HEK293 (cell line): ENCODE results near the gene ID1.

ENCODE experiments used
- CTCF ChIA-PET: fragments of 350-600 bp; formaldehyde crosslinking; extraction: SDS; loops from one replicate; lab custom pipeline; 2021; ENCODE audit warnings: antibody characterized with exemption; lab: Yijun Ruan, JAX
- POLR2A ChIA-PET: fragments of 300-600 bp; formaldehyde crosslinking; extraction: SDS; loops from one replicate; lab custom pipeline; 2020; ENCODE audit warnings: antibody characterized with exemption, inconsistent platforms; lab: Yijun Ruan, JAX
- H3K27ac ChIP-seq: fragments of 200-500 bp; sonication (Bioruptor generic); 2 replicates; pipeline ENCODE4 v1.5.1; 2014; ENCODE audit warnings: low read depth, low read length, control low read depth, inconsistent platforms; ENCODE audit errors: extremely low read depth
- H3K36me3 ChIP-seq, 2 experiments: fragments of 200-500 bp in 1 of 2; sonication (Bioruptor generic) in 1 of 2; 1 replicate in 1 of 2; 2 replicates in 1 of 2; pipeline ENCODE4 v1.5.1; 2014 to 2017; ENCODE audit warnings: inconsistent platforms in 2 of 2, low read length in 2 of 2; ENCODE audit not compliant: control insufficient read depth in 2 of 2, insufficient read depth in 1 of 2
- H3K4me1 ChIP-seq: fragments of 200-500 bp; sonication (Bioruptor generic); 2 replicates; pipeline ENCODE4 v1.5.1; 2014; ENCODE audit warnings: mild to moderate bottlenecking, low read length, inconsistent platforms; ENCODE audit not compliant: control insufficient read depth, insufficient read depth
- H3K4me3 ChIP-seq: 2 replicates; pipeline ENCODE4 v1.5.1; 2011; ENCODE audit warnings: low read depth, mild to moderate bottlenecking, control low read depth, low read length, moderate library complexity
- H3K9me3 ChIP-seq: fragments of 200-500 bp; sonication (Bioruptor generic); 2 replicates; pipeline ENCODE4 v1.5.1; 2014; ENCODE audit warnings: low read depth, low read length, inconsistent platforms; ENCODE audit not compliant: control insufficient read depth, insufficient read depth
- BCL11B ChIP-seq: fragments of 450-650 bp; formaldehyde crosslinking; IDR thresholded peaks from 2 replicates; pipeline ENCODE4 v1.5.1; 2016; ENCODE audit warnings: low read depth, missing biosample characterization, missing genetic modification characterization
- ELK4 ChIP-seq: IDR thresholded peaks from 2 replicates; pipeline ENCODE4 v1.6.1; 2011; ENCODE audit warnings: mild to moderate bottlenecking, low read depth, low read length, borderline replicate concordance
- KLF16 ChIP-seq: fragments of 450-650 bp; formaldehyde crosslinking; IDR thresholded peaks from 2 replicates; pipeline ENCODE4 v1.5.1; 2017; ENCODE audit warnings: missing biosample characterization, missing genetic modification characterization
- KLF8 ChIP-seq: fragments of 450-650 bp; formaldehyde crosslinking; IDR thresholded peaks from 2 replicates; pipeline ENCODE4 v1.5.1; 2016; ENCODE audit warnings: missing biosample characterization, missing genetic modification characterization
- SALL2 ChIP-seq: fragments of 450-650 bp; formaldehyde crosslinking; IDR thresholded peaks from 2 replicates; pipeline ENCODE4 v1.5.0; 2017; ENCODE audit warnings: missing biosample characterization, mild to moderate bottlenecking, missing genetic modification characterization, borderline replicate concordance
- SP7 ChIP-seq: fragments of 450-650 bp; formaldehyde crosslinking; IDR thresholded peaks from 2 replicates; pipeline ENCODE4 v1.5.1; 2016; ENCODE audit warnings: missing biosample characterization, missing genetic modification characterization
- WT1 ChIP-seq: fragments of 450-650 bp; formaldehyde crosslinking; IDR thresholded peaks from 2 replicates; pipeline ENCODE4 v1.5.1; 2016; ENCODE audit warnings: missing biosample characterization, missing genetic modification characterization
- ZBTB7A ChIP-seq: fragments of 450-650 bp; formaldehyde crosslinking; IDR thresholded peaks from 2 replicates; pipeline ENCODE4 v1.5.1; 2016; ENCODE audit warnings: low read depth, missing biosample characterization, missing genetic modification characterization
- ZEB2 ChIP-seq: fragments of 450-650 bp; formaldehyde crosslinking; IDR thresholded peaks from 2 replicates; pipeline ENCODE4 v1.5.1; 2016; ENCODE audit warnings: missing biosample characterization, missing genetic modification characterization
- ZFHX2 ChIP-seq: fragments of 450-650 bp; formaldehyde crosslinking; conservative IDR thresholded peaks from 2 replicates; pipeline ENCODE4 v1.5.1; 2016; ENCODE audit warnings: missing biosample characterization, missing genetic modification characterization
- ZFP3 ChIP-seq: fragments of 450-650 bp; formaldehyde crosslinking; IDR thresholded peaks from 2 replicates; pipeline ENCODE4 v1.5.1; 2016; ENCODE audit warnings: low read depth, missing biosample characterization, missing genetic modification characterization
- ZNF121 ChIP-seq: fragments of 450-650 bp; formaldehyde crosslinking; IDR thresholded peaks from 2 replicates; pipeline ENCODE4 v1.5.1; 2016; ENCODE audit warnings: missing biosample characterization, missing genetic modification characterization
- ZNF132 ChIP-seq: fragments of 450-650 bp; formaldehyde crosslinking; IDR thresholded peaks from 2 replicates; pipeline ENCODE4 v1.5.1; 2017; ENCODE audit warnings: missing biosample characterization, missing genetic modification characterization, borderline replicate concordance
- ZNF19 ChIP-seq: fragments of 450-650 bp; formaldehyde crosslinking; IDR thresholded peaks from 2 replicates; pipeline ENCODE4; 2016; ENCODE audit warnings: missing biosample characterization, missing genetic modification characterization, low read depth
- ZNF211 ChIP-seq: fragments of 450-650 bp; formaldehyde crosslinking; IDR thresholded peaks from 2 replicates; pipeline ENCODE4 v1.5.1; 2016; ENCODE audit warnings: low read depth, missing biosample characterization, missing genetic modification characterization
- ZNF311 ChIP-seq: fragments of 450-650 bp; formaldehyde crosslinking; IDR thresholded peaks from 2 replicates; pipeline ENCODE4 v1.5.1; 2017; ENCODE audit warnings: missing biosample characterization, missing genetic modification characterization, borderline replicate concordance
- ZNF335 ChIP-seq: fragments of 450-650 bp; formaldehyde crosslinking; conservative IDR thresholded peaks from 2 replicates; pipeline ENCODE4 v1.5.1; 2016; ENCODE audit warnings: missing biosample characterization, missing genetic modification characterization
- ZNF350 ChIP-seq: fragments of 450-650 bp; formaldehyde crosslinking; IDR thresholded peaks from 2 replicates; pipeline ENCODE4 v1.5.0; 2017; ENCODE audit warnings: missing biosample characterization, mild to moderate bottlenecking, missing genetic modification characterization
- ZNF391 ChIP-seq: fragments of 450-650 bp; formaldehyde crosslinking; IDR thresholded peaks from 2 replicates; pipeline ENCODE4 v1.5.1; 2016; ENCODE audit warnings: low read depth, missing biosample characterization, missing genetic modification characterization, borderline replicate concordance
- ZNF449 ChIP-seq: fragments of 450-650 bp; formaldehyde crosslinking; IDR thresholded peaks from 2 replicates; pipeline ENCODE4 v1.5.1; 2017; ENCODE audit warnings: missing biosample characterization, mild to moderate bottlenecking, missing genetic modification characterization, moderate library complexity
- ZNF518A ChIP-seq: fragments of 450-650 bp; formaldehyde crosslinking; conservative IDR thresholded peaks from 2 replicates; pipeline ENCODE4 v1.5.1; 2016; ENCODE audit warnings: low read depth, missing biosample characterization, missing genetic modification characterization
- ZNF521 ChIP-seq: fragments of 450-650 bp; formaldehyde crosslinking; IDR thresholded peaks from 2 replicates; pipeline ENCODE4 v1.5.1; 2017; ENCODE audit warnings: missing biosample characterization, mild to moderate bottlenecking, missing genetic modification characterization
- ZNF558 ChIP-seq: fragments of 450-650 bp; formaldehyde crosslinking; IDR thresholded peaks from 2 replicates; pipeline ENCODE4 v1.5.1; 2016; ENCODE audit warnings: missing biosample characterization, missing genetic modification characterization
- ZNF560 ChIP-seq: fragments of 450-650 bp; formaldehyde crosslinking; IDR thresholded peaks from 2 replicates; pipeline ENCODE4 v1.5.1; 2017; ENCODE audit warnings: missing biosample characterization, missing genetic modification characterization, borderline replicate concordance
- ZNF624 ChIP-seq: fragments of 450-650 bp; formaldehyde crosslinking; IDR thresholded peaks from 2 replicates; pipeline ENCODE4 v1.5.1; 2017; ENCODE audit warnings: missing biosample characterization, missing genetic modification characterization
- ZNF701 ChIP-seq: fragments of 450-650 bp; formaldehyde crosslinking; IDR thresholded peaks from 2 replicates; pipeline ENCODE4 v1.5.1; 2016; ENCODE audit warnings: missing biosample characterization, missing genetic modification characterization
- ZNF785 ChIP-seq: fragments of 450-650 bp; formaldehyde crosslinking; IDR thresholded peaks from 2 replicates; pipeline ENCODE4 v1.5.1; 2016; ENCODE audit warnings: missing biosample characterization, missing genetic modification characterization
- ZSCAN23 ChIP-seq: fragments of 450-650 bp; formaldehyde crosslinking; IDR thresholded peaks from 2 replicates; pipeline ENCODE4 v1.5.1; 2016; ENCODE audit warnings: missing biosample characterization, missing genetic modification characterization

Gene ID1

GRCh38 chr20:31638317-31638716 lies 33.2 kb downstream of the ID1 start:
- ChIA-PET POLR2A (no interaction called here), CTCF (interaction anchor here (1.1 to 2.2 kb wide), 3 partner anchors 9 to 85 kb away, joined by 3 to 8 read pairs (median 4); no protein-coding TSS in a partner anchor)
- TF ChIP-seq SP7 (tag by site-specific recombination) (no peak), ZBTB7A (no peak), ZNF311 (tag by site-specific recombination) (no peak), ZNF19 (tag by site-specific recombination) (no peak), KLF16 (tag by site-specific recombination) (no peak), SALL2 (no peak), ZSCAN23 (tag by site-specific recombination) (no peak), ZNF785 (tag by site-specific recombination) (no peak), ZNF350 (tag by site-specific recombination) (no peak), BCL11B (no peak), ZNF132 (no peak), ZNF335 (tag by site-specific recombination) (no peak), ZNF211 (tag by site-specific recombination) (no peak), ZNF701 (no peak), ZNF121 (tag by site-specific recombination) (no peak), ZEB2 (tag by site-specific recombination) (no peak)
- no peak overlapping the region for H3K27ac ChIP-seq
- no peaks in the 10 kb centered on the region for H3K36me3 ChIP-seq
- H3K4me1 ChIP-seq: no peaks in the 10 kb centered on the region
- no peak overlapping the region for H3K4me3 ChIP-seq
- H3K9me3 ChIP-seq: no peaks in the 10 kb centered on the region

- ChIA-PET CTCF (interaction anchor here (0.7 to 2.4 kb wide), 5 partner anchors 10 to 107 kb away, joined by 3 to 8 read pairs (median 4); no protein-coding TSS in a partner anchor), POLR2A (interaction anchor here (0.6 kb wide), 1 partner anchor 18 kb away, joined by 3 read pairs; no protein-coding TSS in a partner anchor)
- H3K4me1 ChIP-seq: no peaks in the 10 kb centered on the region
- no peak overlapping the region for H3K27ac ChIP-seq
- TF ChIP-seq ZNF391 (no peak), KLF8 (tag by site-specific recombination) (no peak), WT1 (tag by site-specific recombination) (no peak), ELK4 (no peak), ZNF19 (tag by site-specific recombination) (no peak), ZNF558 (tag by site-specific recombination) (no peak), ZNF624 (tag by site-specific recombination) (no peak), ZFHX2 (tag by site-specific recombination) (no peak)
- no peak overlapping the region for H3K4me3 ChIP-seq
- H3K9me3 ChIP-seq: no peaks in the 10 kb centered on the region
- H3K36me3 ChIP-seq: no peaks in the 10 kb centered on the region
Measured at GRCh38 chr20:31638816-31639215, 33.7 kb downstream of the ID1 start.

- H3K36me3 ChIP-seq: no peaks in the 10 kb centered on the region
- ChIA-PET POLR2A (no interaction called here), CTCF (interaction anchor here (0.6 to 2.4 kb wide), 4 partner anchors 24 to 84 kb away, joined by 3 to 8 read pairs (median 6); no protein-coding TSS in a partner anchor)
- no peak for TF ChIP-seq ZNF518A (tag by site-specific recombination)
- TF ChIP-seq ZNF560: no peak
- TF ChIP-seq ZNF521: no peak
- TF ChIP-seq ZNF449: no peak
- TF ChIP-seq ZFP3 (tag by site-specific recombination): no peak
Measured at GRCh38 chr20:31640259-31640658, 35.2 kb downstream of the ID1 start.

More at GRCh38 chr20:31640259-31640658, 35.2 kb downstream of the ID1 start:
- Histone ChIP-seq H3K4me3 (no peak overlapping the region), H3K27ac (no peak overlapping the region), H3K4me1 (no peaks in the 10 kb centered on the region), H3K9me3 (no peaks in the 10 kb centered on the region)
